ENCODE measurements around the gene NRXN3.

GRCh38 chr14:78202163-78202562, 32.0 kb downstream of the NRXN3 start:
- TF ChIP-seq YY1 (IDR thresholded peaks at IDR 0.05; ENCODE audit: extremely low read depth, insufficient replicate concordance, low read depth, low read length) (no peak), POLR2A (IDR thresholded peaks at IDR 0.05; ENCODE audit: borderline replicate concordance, extremely low read depth, insufficient read depth, insufficient read length) (no peak), CTCF (IDR thresholded peaks at IDR 0.05 in 2 of 3, conservative IDR thresholded peaks at IDR 0.05 in 1 of 3; ENCODE audit: borderline replicate concordance in 1 of 3, insufficient read depth in 1 of 3, low read depth in 2 of 3, low read length in 2 of 3) (no peak), RAD21 (IDR thresholded peaks at IDR 0.05; ENCODE audit: low read depth) (no peak), EZH2phosphoT487 (IDR thresholded peaks at IDR 0.05; ENCODE audit: borderline replicate concordance) (no peak), EZH2 (IDR thresholded peaks at IDR 0.05) (no peak), ATF3 (IDR thresholded peaks at IDR 0.05) (no peak), SP1 (IDR thresholded peaks at IDR 0.05; ENCODE audit: low read depth) (no peak), FOSL1 (IDR thresholded peaks at IDR 0.05; ENCODE audit: low read depth) (no peak), TCF7L2 (IDR thresholded peaks at IDR 0.05; ENCODE audit: borderline replicate concordance, extremely low read depth, insufficient read depth, insufficient read length) (no peak), CEBPB (IDR thresholded peaks at IDR 0.05; ENCODE audit: low read depth) (no peak), EGR1 (IDR thresholded peaks at IDR 0.05; ENCODE audit: low read depth) (no peak)

Data from HCT116 (cell line).